ENCODE results near the gene CEACAM4. TPM values are rescaled to one million over a fixed set of nuclear protein-coding genes. Genes with fewer than 3 reads are reported as not detected.
"Not testable (repeated sequence)": the region's sequence is repeated elsewhere in the genome, so short reads cannot be mapped to it uniquely, and the experiment has no call there.

The CEACAM4 gene
- total and polyA plus RNA-seq, 7 experiments from 2014 or later, result 0.60 to 1.5 (median 1.1) TPM; not detected in 4

DNA sequence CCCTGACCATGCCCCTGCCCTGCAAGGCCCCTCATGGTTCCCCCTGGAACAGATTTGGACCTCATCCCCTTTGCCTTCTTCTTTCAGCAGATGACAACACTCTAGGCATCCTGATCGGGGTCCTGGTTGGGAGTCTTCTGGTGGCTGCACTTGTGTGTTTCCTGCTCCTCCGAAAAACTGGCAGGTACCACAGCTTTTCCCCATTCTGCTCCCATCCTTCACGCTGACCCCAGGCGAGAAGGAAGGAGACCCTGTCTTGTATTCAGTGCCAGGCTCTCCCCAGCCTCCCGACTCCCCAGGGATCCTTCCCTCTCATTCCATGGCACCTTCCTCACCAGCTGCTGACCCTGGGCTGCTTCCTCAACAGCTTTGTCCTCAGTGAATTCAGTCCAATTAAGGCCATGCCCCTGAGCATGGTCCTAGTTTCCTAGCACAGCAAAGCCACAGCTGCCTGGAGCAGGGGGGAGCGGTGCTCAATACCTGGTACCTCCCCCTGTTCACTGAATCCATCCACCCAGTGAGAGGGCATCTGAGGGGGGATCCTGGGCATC is 42.5 kb downstream of the CEACAM4 start:
- no peak overlapping the region for H3K27ac ChIP-seq (ENCODE audit: low read depth, low read length)
- peaks cover 13 to 86% (median 14%) of the 10 kb centered on the region in 3 experiments for H3K36me3 ChIP-seq (ENCODE audit: control insufficient read depth in 2 of 3, insufficient read depth in 3 of 3, low read length in 3 of 3)
- Mint-ChIP-seq H3K36me3 (peaks cover 27 to 77% (median 58%) of the 10 kb centered on the region in 5 donors), H3K4me3 (no peak overlapping the region), H3K4me1 (peaks cover 0 to 7% (median 0%) of the 10 kb centered on the region in 7 donors), H3K9me3 (peaks cover 0 to 29% (median 11%) of the 10 kb centered on the region in 11 donors), H3K27me3 (no peaks in the 10 kb centered on the region), H3K27ac (peak overlapping the region in 1 of 9 donors; percentile 46)
- intact Hi-C loops (cut with micrococcal nuclease), result no loop called here
- H3K9me3 ChIP-seq (ENCODE audit: control insufficient read depth in 2 of 3, low read length in 3 of 3), result peaks cover 0 to 13% (median 0%) of the 10 kb centered on the region in 3 experiments
- DNase-seq (no peak), ATAC-seq (no peak)
- ChIA-PET CTCF (no interaction called here), POLR2A (no interaction called here)
- no peaks in the 10 kb centered on the region for H3K27me3 ChIP-seq (ENCODE audit: control insufficient read depth in 2 of 2, insufficient read depth in 2 of 2, low read length in 2 of 2)
- no peak overlapping the region for H3K4me3 ChIP-seq (ENCODE audit: low read length)
- no peaks in the 10 kb centered on the region for H3K4me1 ChIP-seq (ENCODE audit: control insufficient read depth in 2 of 2, insufficient read depth in 2 of 2, low read length in 2 of 2)

DNA sequence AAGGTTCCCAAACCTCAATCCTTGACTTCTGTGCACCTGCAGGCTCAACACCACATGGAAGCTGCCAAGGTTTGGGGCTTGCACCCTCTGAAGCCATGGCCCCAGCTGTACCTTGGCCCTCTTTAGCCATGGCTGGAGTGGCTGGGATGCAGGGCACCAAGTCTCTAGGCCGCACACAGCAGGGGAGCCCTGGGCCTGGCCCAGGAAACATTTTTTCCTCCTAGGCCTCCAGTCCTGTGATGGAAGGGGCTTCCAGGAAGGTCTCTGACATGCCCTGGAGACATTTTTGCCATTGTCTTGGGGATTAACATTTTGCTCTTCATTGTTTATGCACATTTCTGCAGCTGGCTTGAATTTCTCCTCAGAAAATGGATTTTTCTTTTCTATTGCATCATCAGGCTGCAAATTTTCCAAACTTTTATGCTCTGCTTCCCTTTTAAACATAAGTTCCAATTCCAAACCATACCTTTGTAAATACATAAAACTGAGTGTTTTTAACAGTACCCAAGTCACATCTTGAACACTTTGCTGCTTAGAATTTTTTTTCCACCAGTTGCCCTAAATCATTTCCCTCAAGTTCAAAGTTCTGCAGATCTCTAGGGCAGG is 44.2 kb downstream of the CEACAM4 start:
- H3K4me3 Mint-ChIP-seq; DNase-seq; H3K27ac ChIP-seq (ENCODE audit: low read depth, low read length); H3K27me3 Mint-ChIP-seq; H3K4me3 ChIP-seq (ENCODE audit: low read length); ATAC-seq; H3K27me3 ChIP-seq (ENCODE audit: control insufficient read depth in 2 of 2, insufficient read depth in 2 of 2, low read length in 2 of 2); CTCF ChIA-PET; H3K4me1 ChIP-seq (ENCODE audit: control insufficient read depth in 2 of 2, insufficient read depth in 2 of 2, low read length in 2 of 2); POLR2A ChIA-PET; H3K27ac Mint-ChIP-seq; intact Hi-C loops (cut with micrococcal nuclease): not testable (repeated sequence)
- peaks cover 21 to 75% (median 65%) of the 10 kb centered on the region in 5 donors for H3K36me3 Mint-ChIP-seq
- Histone ChIP-seq H3K9me3 (ENCODE audit: control insufficient read depth in 2 of 3, low read length in 3 of 3) (peaks cover 0 to 13% (median 0%) of the 10 kb centered on the region in 3 experiments), H3K36me3 (ENCODE audit: control insufficient read depth in 2 of 3, insufficient read depth in 3 of 3, low read length in 3 of 3) (peaks cover 20 to 99% (median 21%) of the 10 kb centered on the region in 3 experiments)
- peaks cover 0 to 29% (median 11%) of the 10 kb centered on the region in 11 donors for H3K9me3 Mint-ChIP-seq
- H3K4me1 Mint-ChIP-seq, result peaks cover 0 to 11% (median 2%) of the 10 kb centered on the region in 7 donors

DNA sequence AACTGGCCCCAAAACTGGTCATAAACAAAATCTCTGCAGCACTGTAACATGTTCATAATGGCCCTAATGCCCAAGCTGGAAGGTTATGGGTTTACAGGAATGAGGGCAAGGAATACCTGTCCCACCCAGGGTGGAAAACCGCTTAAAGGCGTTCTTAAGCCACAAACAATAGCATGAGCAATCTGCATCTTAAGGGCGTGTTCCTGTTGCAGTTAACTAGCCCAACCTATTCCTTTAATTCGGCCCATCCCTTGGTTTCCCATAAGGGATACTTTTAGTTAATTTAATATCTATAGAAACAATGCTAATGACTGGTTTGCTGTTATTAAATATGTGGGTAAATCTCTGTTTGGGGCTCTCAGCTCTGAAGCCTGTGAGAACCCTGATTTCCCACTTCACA is 45.8 kb downstream of the CEACAM4 start:
- H3K27me3 Mint-ChIP-seq; DNase-seq; ATAC-seq; H3K27me3 ChIP-seq (ENCODE audit: control insufficient read depth in 2 of 2, insufficient read depth in 2 of 2, low read length in 2 of 2); H3K4me3 ChIP-seq (ENCODE audit: low read length); H3K27ac Mint-ChIP-seq; intact Hi-C loops (cut with micrococcal nuclease); H3K27ac ChIP-seq (ENCODE audit: low read depth, low read length); H3K4me3 Mint-ChIP-seq: not testable (repeated sequence)
- Histone ChIP-seq H3K9me3 (ENCODE audit: control insufficient read depth in 2 of 3, low read length in 3 of 3) (peaks cover 0 to 13% (median 0%) of the 10 kb centered on the region in 3 experiments), H3K4me1 (ENCODE audit: control insufficient read depth in 2 of 2, insufficient read depth in 2 of 2, low read length in 2 of 2) (peaks cover 5 to 14% of the 10 kb centered on the region in 2 donors), H3K36me3 (ENCODE audit: control insufficient read depth in 2 of 3, insufficient read depth in 3 of 3, low read length in 3 of 3) (peaks cover 20 to 86% (median 21%) of the 10 kb centered on the region in 3 experiments)
- Mint-ChIP-seq H3K4me1 (peaks cover 15 to 26% (median 17%) of the 10 kb centered on the region in 7 donors), H3K9me3 (peaks cover 0 to 29% (median 11%) of the 10 kb centered on the region in 11 donors), H3K36me3 (peaks cover 21 to 79% (median 70%) of the 10 kb centered on the region in 5 donors)
- CTCF ChIA-PET, result interaction anchor here (0.8 to 2.0 kb wide), 2 partner anchors 12 to 17 kb away, joined by 4 to 6 read pairs; no protein-coding TSS in a partner anchor
- POLR2A ChIA-PET, result interaction anchor here (1.0 kb wide), 1 partner anchor 317 kb away, joined by 3 read pairs; no protein-coding TSS in a partner anchor

DNA sequence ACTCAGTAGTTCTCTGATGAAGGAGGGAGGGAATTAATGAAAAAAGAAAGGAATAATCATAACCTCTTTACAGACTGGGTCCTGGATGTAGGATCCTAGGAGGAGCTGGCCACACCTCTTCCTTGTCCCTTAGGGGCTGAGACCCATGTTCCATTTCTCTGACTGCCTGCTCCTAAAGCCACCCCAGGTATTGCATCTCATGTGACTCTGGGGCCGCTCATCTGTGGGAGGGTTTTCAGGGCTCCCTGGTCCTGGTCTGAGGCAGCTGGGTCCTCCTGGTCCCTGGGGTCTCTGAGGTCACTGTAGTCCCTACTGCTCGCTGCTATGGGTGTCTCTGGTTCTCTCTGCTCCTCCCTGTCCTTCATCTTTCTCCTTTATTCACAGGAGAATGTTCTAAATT is 48.0 kb downstream of the CEACAM4 start:
- peaks cover 0 to 13% (median 0%) of the 10 kb centered on the region in 3 experiments for H3K9me3 ChIP-seq (ENCODE audit: control insufficient read depth in 2 of 3, low read length in 3 of 3)
- Mint-ChIP-seq H3K27me3 (no peaks in the 10 kb centered on the region), H3K4me1 (peaks cover 29 to 37% (median 32%) of the 10 kb centered on the region in 7 donors), H3K4me3 (no peak overlapping the region), H3K27ac (peak overlapping the region in 1 of 9 donors; percentile 66), H3K9me3 (peaks cover 0 to 29% (median 11%) of the 10 kb centered on the region in 11 donors), H3K36me3 (peaks cover 20 to 72% (median 55%) of the 10 kb centered on the region in 5 donors)
- intact Hi-C loops (cut with micrococcal nuclease), result no loop called here
- no peak overlapping the region for H3K27ac ChIP-seq (ENCODE audit: low read depth, low read length)
- H3K36me3 ChIP-seq (ENCODE audit: control insufficient read depth in 2 of 3, insufficient read depth in 3 of 3, low read length in 3 of 3), result peaks cover 20 to 65% (median 21%) of the 10 kb centered on the region in 3 experiments
- H3K4me3 ChIP-seq (ENCODE audit: low read length), result no peak overlapping the region
- DNase-seq (no peak), ATAC-seq (no peak)
- CTCF ChIA-PET, result interaction anchor here (1.1 to 1.9 kb wide), 2 partner anchors 18 to 130 kb away, joined by 3 to 5 read pairs; no protein-coding TSS in a partner anchor
- POLR2A ChIA-PET, result interaction anchor here (1.7 to 1.8 kb wide), 2 partner anchors 21 to 47 kb away, joined by 3 to 6 read pairs; no protein-coding TSS in a partner anchor
- no peaks in the 10 kb centered on the region for H3K27me3 ChIP-seq (ENCODE audit: control insufficient read depth in 2 of 2, insufficient read depth in 2 of 2, low read length in 2 of 2)
- H3K4me1 ChIP-seq (ENCODE audit: control insufficient read depth in 2 of 2, insufficient read depth in 2 of 2, low read length in 2 of 2), result peaks cover 6 to 28% of the 10 kb centered on the region in 2 donors

DNA sequence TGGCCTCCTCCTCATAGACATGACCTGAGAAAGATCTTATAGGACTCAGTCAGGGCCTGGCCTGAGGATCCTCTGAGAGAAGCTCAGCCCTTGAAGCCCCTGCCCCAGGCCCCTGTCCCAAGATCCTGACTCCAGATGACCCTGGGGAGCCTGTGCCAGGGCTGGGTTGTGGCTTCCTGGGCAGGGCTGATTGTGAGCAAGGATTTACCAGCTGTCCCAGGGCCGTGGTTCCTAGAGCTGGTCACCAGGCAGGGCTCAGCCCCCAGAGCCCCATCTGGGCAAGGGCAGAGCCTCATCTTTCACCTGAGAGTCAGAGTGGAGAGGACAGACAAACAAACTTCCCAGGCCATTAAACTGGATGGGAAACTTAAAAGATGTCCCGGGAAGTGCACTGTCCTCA is 49.0 kb downstream of the CEACAM4 start:
- Mint-ChIP-seq H3K4me1 (peaks cover 28 to 37% (median 31%) of the 10 kb centered on the region in 7 donors), H3K27me3 (no peaks in the 10 kb centered on the region), H3K36me3 (peaks cover 10 to 63% (median 44%) of the 10 kb centered on the region in 5 donors), H3K27ac (peak overlapping the region in 2 of 9 donors; percentile 58 to 59), H3K4me3 (peak overlapping the region in 2 of 10 donors; percentile 20 to 83), H3K9me3 (peaks cover 0 to 23% (median 8%) of the 10 kb centered on the region in 11 donors)
- ChIA-PET CTCF (interaction anchor here (0.8 to 1.9 kb wide), 3 partner anchors 16 to 129 kb away, joined by 3 to 5 read pairs (median 3); no protein-coding TSS in a partner anchor), POLR2A (interaction anchor here (1.8 kb wide), 1 partner anchor 46 kb away, joined by 6 read pairs; no protein-coding TSS in a partner anchor)
- Histone ChIP-seq H3K27me3 (ENCODE audit: control insufficient read depth in 2 of 2, insufficient read depth in 2 of 2, low read length in 2 of 2) (no peaks in the 10 kb centered on the region), H3K36me3 (ENCODE audit: control insufficient read depth in 2 of 3, insufficient read depth in 3 of 3, low read length in 3 of 3) (peaks cover 20 to 62% (median 21%) of the 10 kb centered on the region in 3 experiments), H3K27ac (ENCODE audit: low read depth, low read length) (no peak overlapping the region), H3K4me3 (ENCODE audit: low read length) (no peak overlapping the region), H3K4me1 (ENCODE audit: control insufficient read depth in 2 of 2, insufficient read depth in 2 of 2, low read length in 2 of 2) (peaks cover 6 to 28% of the 10 kb centered on the region in 2 donors), H3K9me3 (ENCODE audit: control insufficient read depth in 2 of 3, low read length in 3 of 3) (peaks cover 0 to 13% (median 0%) of the 10 kb centered on the region in 3 experiments)
- intact Hi-C loops (cut with micrococcal nuclease), result loop anchor here in 1 of 2 donors (2.0 kb wide), 1 partner anchor 17 kb away; no protein-coding TSS in a partner anchor
- DNase-seq (no peak), ATAC-seq (no peak)

DNA sequence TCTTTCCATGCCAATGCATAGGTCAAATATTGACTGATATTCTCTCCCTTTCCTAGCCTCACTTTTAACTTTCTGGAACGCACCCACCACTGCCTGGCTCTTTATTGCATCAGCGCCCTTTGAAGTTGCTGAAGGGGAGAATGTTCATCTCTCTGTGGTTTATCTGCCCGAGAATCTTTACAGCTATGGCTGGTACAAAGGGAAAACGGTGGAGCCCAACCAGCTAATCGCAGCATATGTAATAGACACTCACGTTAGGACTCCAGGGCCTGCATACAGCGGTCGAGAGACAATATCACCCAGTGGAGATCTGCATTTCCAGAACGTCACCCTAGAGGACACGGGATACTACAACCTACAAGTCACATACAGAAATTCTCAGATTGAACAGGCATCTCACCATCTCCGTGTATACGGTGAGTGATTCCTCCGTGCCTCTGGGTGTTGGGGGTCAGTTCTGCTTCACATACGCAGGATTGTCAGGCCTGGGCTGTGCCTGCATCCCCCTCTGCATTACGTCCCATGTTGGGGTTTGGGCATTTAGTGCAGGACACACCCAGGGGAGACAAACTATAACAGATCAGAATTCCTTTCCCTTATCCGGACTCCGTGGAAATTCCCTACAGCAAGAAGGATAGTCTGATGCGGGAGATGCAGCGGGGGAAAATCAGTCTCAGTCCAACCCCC is 49.6 kb downstream of the CEACAM4 start:
- peaks cover 8 to 57% (median 39%) of the 10 kb centered on the region in 5 donors for H3K36me3 Mint-ChIP-seq
- H3K4me1 Mint-ChIP-seq, result peaks cover 28 to 37% (median 31%) of the 10 kb centered on the region in 7 donors
- H3K27ac Mint-ChIP-seq, result peak overlapping the region in 5 of 9 donors; percentile 47 to 93 (median 59)
- Histone ChIP-seq H3K4me3 (ENCODE audit: low read length) (no peak overlapping the region), H3K36me3 (ENCODE audit: control insufficient read depth in 2 of 3, insufficient read depth in 3 of 3, low read length in 3 of 3) (peaks cover 20 to 62% (median 21%) of the 10 kb centered on the region in 3 experiments), H3K9me3 (ENCODE audit: control insufficient read depth in 2 of 3, low read length in 3 of 3) (peaks cover 0 to 8% (median 0%) of the 10 kb centered on the region in 3 experiments), H3K4me1 (ENCODE audit: control insufficient read depth in 2 of 2, insufficient read depth in 2 of 2, low read length in 2 of 2) (peaks cover 6 to 28% of the 10 kb centered on the region in 2 donors), H3K27ac (ENCODE audit: low read depth, low read length) (no peak overlapping the region), H3K27me3 (ENCODE audit: control insufficient read depth in 2 of 2, insufficient read depth in 2 of 2, low read length in 2 of 2) (no peaks in the 10 kb centered on the region)
- no peak for ATAC-seq
- H3K27me3 Mint-ChIP-seq, result no peaks in the 10 kb centered on the region
- no peak for DNase-seq
- H3K4me3 Mint-ChIP-seq, result peak overlapping the region in 7 of 10 donors; percentile 7 to 83 (median 44)
- intact Hi-C loops (cut with micrococcal nuclease), result loop anchor here in 1 of 2 donors (2.0 kb wide), 1 partner anchor 18 kb away; no protein-coding TSS in a partner anchor
- peaks cover 0 to 20% (median 7%) of the 10 kb centered on the region in 11 donors for H3K9me3 Mint-ChIP-seq
- ChIA-PET CTCF (interaction anchor here (1.9 kb wide), 1 partner anchor 20 kb away, joined by 5 read pairs; no protein-coding TSS in a partner anchor), POLR2A (interaction anchor here (0.6 to 2.0 kb wide), 2 partner anchors 11 to 393 kb away, joined by 3 to 6 read pairs; no protein-coding TSS in a partner anchor)
